ENCODE measurements around the gene MAN1A2. TPM values are rescaled to one million over a fixed set of nuclear protein-coding genes. Genes with fewer than 3 reads are reported as not detected.
A peak's percentile ranks its signal among the peaks of the same experiment; 100 is the strongest.

Gene MAN1A2
- total RNA-seq, 3 donors from 2014 or later: 18.0 to 20.2 (median 18.1) TPM

DNA sequence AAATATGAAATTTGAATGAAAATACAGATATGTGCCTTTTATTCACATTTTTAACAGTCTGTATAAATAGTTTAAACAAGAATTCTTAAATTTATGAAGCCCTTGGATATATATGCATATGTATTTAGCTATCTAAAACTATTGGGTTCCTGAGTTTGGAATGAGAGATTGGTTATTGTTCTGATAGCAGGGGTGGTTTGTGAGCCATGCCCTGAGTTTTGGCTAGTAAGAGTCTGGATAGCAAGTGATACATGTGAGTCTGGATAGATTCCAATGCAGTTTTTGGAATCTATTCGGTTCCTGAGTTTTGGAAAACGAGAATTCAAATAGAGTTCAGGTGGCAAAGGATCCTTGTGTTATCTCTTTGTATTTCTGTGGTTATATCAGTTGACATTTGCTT is 2.8 kb downstream of the MAN1A2 start:
- Mint-ChIP-seq H3K36me3 (ENCODE audit: insufficient read depth) (peaks cover 3% of the 10 kb centered on the region), H3K4me3 (peak overlapping the region; percentile 95), H3K4me1 (ENCODE audit: low read depth) (peaks cover 64% of the 10 kb centered on the region), H3K27me3 (ENCODE audit: low read depth) (no peaks in the 10 kb centered on the region), H3K9me3 (no peaks in the 10 kb centered on the region)
- DNase-seq: no peak
- no peak for ATAC-seq

DNA sequence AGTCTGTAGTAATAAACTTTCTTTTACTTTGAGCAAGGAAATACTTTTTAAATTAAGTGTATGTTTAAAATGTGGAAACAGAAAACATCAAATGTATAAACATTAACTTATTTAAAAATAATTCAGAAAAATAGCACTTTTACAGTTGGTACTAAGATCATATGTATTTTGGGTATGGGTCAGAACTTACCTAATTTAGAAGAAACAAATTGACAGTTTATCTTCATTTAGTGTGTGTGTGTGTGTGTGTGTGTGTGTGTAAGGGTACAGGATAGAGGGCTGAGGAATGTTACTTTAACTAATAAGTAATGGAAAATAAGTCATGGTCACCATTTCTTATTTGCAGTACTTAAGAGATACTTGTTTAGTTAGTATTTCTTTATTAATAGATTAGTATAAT is 3.3 kb downstream of the MAN1A2 start:
- no peaks in the 10 kb centered on the region for H3K9me3 Mint-ChIP-seq
- DNase-seq (no peak), ATAC-seq (no peak)
- peak overlapping the region; percentile 95 for H3K4me3 Mint-ChIP-seq
- peaks cover 3% of the 10 kb centered on the region for H3K36me3 Mint-ChIP-seq (ENCODE audit: insufficient read depth)
- no peaks in the 10 kb centered on the region for H3K27me3 Mint-ChIP-seq (ENCODE audit: low read depth)
- peaks cover 61% of the 10 kb centered on the region for H3K4me1 Mint-ChIP-seq (ENCODE audit: low read depth)

DNA sequence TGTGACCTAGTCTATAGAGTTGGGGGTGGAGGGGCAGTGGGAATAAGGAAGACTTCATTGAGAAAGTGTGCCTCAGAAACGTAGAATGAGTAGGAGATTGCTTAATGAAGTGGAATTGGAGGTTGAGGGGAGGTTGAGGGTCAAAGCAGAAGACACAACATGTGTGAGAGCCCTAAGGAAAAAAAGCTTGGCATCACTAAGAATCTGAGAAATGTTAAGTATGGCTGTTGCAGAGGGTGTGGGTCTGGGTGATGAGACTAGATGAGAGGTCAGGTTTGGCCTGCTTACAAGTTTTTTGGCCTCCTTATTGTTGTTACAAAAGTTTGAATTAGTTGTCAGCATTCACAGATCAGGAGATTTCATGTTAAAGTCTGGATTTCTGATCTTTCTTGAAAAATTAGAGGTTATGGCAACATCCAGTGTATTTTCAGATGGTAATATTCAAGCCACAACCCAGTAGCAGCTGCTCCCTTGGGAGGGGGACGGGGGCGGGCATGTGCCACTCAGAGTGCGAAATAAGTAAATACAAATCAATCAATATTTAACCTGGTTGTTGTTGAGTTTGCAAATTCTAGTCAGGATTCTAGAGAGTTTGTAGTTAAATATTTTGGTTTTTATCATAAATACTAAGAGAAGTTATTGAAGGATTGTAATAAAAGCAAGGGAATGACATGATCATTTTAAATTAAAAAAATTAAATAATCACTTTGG is 4.3 kb downstream of the MAN1A2 start:
- peaks cover 3% of the 10 kb centered on the region for H3K36me3 Mint-ChIP-seq (ENCODE audit: insufficient read depth)
- DNase-seq (no peak), ATAC-seq (no peak)
- H3K4me1 Mint-ChIP-seq (ENCODE audit: low read depth): peaks cover 59% of the 10 kb centered on the region
- H3K4me3 Mint-ChIP-seq: peak overlapping the region; percentile 16
- H3K27me3 Mint-ChIP-seq (ENCODE audit: low read depth): no peaks in the 10 kb centered on the region
- no peaks in the 10 kb centered on the region for H3K9me3 Mint-ChIP-seq

DNA sequence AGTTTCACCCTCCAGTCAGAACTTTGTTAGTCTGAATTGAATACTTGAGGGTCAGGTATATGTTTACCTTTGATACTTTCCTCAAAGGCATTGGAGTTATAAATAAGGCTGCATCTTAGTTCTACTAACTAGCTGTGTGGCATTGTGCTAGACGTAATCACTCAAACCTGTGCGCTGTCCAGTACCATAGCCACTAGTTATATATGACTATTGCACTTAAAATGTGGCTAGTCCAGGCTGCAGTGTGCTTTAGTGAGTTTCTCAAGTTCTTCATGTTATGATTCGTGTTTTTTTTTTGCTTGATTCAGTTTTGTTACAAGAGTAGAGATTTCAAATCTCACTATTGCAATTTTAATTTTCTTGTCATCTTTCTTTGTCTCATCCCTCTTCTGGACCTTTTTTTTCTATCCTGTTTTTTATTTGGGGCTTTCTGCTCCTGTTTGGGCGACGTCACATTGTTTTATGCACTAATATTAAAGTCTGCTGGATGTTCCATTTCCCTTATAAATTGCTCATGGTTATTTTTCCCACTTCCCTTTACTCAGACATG is 5.7 kb downstream of the MAN1A2 start:
- Mint-ChIP-seq H3K36me3 (ENCODE audit: insufficient read depth) (peaks cover 3% of the 10 kb centered on the region), H3K9me3 (no peaks in the 10 kb centered on the region), H3K4me1 (ENCODE audit: low read depth) (peaks cover 57% of the 10 kb centered on the region), H3K4me3 (no peak overlapping the region), H3K27me3 (ENCODE audit: low read depth) (no peaks in the 10 kb centered on the region)
- ATAC-seq (no peak), DNase-seq (no peak)

DNA sequence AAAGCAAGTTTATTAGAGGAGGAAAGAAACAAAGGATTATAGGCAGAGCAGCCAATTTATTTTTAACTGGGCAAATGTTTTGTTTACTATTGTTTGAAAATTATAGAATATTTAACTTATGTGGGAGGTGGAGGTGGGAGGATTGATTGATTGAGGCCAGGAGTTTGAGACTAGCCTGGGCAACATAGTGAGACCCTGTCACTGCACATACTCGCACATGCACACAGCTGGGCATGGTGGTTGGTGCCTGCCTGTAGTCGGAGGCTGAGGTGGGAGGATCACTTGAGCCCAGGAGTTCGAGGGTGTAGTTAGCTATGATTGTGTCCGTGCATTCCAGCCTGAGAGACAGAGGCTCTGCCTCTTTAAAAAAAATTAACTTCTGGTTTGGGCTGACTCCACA is 6.7 kb downstream of the MAN1A2 start:
- Mint-ChIP-seq H3K36me3 (ENCODE audit: insufficient read depth) (peaks cover 3% of the 10 kb centered on the region), H3K27me3 (ENCODE audit: low read depth) (no peaks in the 10 kb centered on the region), H3K9me3 (no peaks in the 10 kb centered on the region), H3K4me3 (no peak overlapping the region), H3K4me1 (ENCODE audit: low read depth) (peaks cover 54% of the 10 kb centered on the region)
- DNase-seq (no peak), ATAC-seq (no peak)

DNA sequence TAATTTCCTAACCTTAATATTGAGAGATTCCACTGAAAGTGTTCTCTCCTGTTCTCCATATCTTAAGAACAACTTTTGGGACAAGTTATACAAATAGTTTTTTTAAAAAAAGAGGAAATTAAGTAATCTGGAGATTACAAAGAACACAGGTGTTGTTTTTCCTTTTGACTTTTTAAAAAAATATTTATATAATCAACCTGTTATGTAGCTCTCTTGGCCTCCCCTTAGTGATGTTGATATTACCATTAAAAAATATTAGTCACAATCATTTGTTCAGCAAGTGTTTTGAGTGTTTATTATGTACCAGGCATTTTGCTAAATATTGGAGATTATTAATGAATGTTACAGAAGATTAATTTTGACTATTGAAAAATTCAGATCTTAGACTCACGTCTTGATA is 8.1 kb downstream of the MAN1A2 start:
- Mint-ChIP-seq H3K4me3 (no peak overlapping the region), H3K4me1 (ENCODE audit: low read depth) (peaks cover 55% of the 10 kb centered on the region), H3K27me3 (ENCODE audit: low read depth) (no peaks in the 10 kb centered on the region), H3K9me3 (peaks cover 2% of the 10 kb centered on the region), H3K36me3 (ENCODE audit: insufficient read depth) (peaks cover 5% of the 10 kb centered on the region)
- ATAC-seq (no peak), DNase-seq (no peak)

DNA sequence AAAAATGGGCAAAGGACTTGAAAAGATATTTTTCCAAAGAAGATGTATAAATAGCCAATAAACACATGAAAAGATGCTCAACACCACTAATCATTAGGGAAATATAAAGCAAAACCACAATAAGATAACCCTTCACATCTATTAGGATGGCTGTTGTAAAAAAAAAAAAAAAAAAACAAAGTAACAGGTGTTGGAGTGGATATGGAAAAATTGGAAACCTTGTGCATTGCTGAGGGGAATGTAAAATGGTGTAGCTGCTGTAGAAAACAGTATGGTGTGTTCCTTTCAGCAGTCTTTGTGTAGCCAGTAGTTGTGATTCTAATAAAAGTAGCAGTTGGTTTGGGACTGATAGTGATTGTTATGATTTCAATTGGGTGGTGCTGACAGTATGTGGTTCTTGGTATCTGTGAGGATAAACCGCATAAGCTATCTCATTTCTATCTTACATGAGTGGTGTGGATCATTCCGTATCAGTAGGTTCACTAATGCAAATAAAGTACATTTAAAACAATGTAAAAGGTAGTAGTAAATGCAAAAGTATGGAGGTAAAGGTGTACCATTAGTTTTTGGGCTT is 19.9 kb downstream of the MAN1A2 start:
- H3K4me3 Mint-ChIP-seq: no peak overlapping the region
- H3K9me3 Mint-ChIP-seq: peaks cover 17% of the 10 kb centered on the region
- ATAC-seq (no peak), DNase-seq (no peak)
- peaks cover 3% of the 10 kb centered on the region for H3K36me3 Mint-ChIP-seq (ENCODE audit: insufficient read depth)
- H3K4me1 Mint-ChIP-seq (ENCODE audit: low read depth): peaks cover 62% of the 10 kb centered on the region
- H3K27me3 Mint-ChIP-seq (ENCODE audit: low read depth): no peaks in the 10 kb centered on the region

DNA sequence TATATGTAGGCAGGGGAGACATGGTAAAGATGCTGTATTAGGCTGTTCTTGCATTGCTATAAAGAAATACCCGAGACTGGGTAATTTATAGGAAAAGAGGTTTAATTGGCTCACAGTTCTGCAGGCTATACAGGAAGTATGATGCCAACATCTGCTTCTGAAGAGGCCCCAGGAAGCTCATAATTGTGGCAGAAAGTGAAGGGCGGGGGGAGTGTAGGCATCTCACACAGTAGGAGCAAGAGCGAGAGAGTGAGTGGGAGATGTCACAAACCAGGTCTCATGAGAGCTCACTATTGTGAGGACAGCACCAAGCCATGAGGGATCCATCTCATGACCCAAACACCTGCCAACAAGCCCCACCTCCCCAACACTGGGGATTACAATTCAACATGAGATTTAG is 21.1 kb downstream of the MAN1A2 start:
- no peak for DNase-seq
- no peaks in the 10 kb centered on the region for H3K27me3 Mint-ChIP-seq (ENCODE audit: low read depth)
- no peak overlapping the region for H3K4me3 Mint-ChIP-seq
- H3K4me1 Mint-ChIP-seq (ENCODE audit: low read depth): peaks cover 72% of the 10 kb centered on the region
- H3K9me3 Mint-ChIP-seq: peaks cover 10% of the 10 kb centered on the region
- no peak for ATAC-seq
- H3K36me3 Mint-ChIP-seq (ENCODE audit: insufficient read depth): peaks cover 1% of the 10 kb centered on the region

DNA sequence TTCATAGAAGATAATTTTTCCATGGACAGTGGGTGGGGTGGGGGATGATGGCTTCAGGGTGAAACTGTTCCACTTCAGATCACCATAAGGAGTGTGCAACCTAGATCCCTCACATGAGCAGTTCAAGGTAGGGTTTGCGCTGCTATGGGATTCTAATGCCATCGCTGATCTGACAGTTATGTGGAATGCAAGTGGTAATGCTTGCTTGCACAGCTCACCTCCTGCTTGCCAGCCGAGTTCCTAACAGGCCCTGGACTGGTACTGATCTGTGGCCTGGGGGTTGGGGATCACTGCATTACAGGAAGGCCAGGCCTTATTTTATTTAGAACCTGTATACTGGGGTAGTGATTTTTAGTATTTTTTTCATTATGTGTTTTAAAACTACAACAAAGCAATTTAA is 22.0 kb downstream of the MAN1A2 start:
- H3K9me3 Mint-ChIP-seq: peaks cover 3% of the 10 kb centered on the region
- peaks cover 80% of the 10 kb centered on the region for H3K4me1 Mint-ChIP-seq (ENCODE audit: low read depth)
- ATAC-seq (no peak), DNase-seq (no peak)
- no peaks in the 10 kb centered on the region for H3K27me3 Mint-ChIP-seq (ENCODE audit: low read depth)
- peaks cover 1% of the 10 kb centered on the region for H3K36me3 Mint-ChIP-seq (ENCODE audit: insufficient read depth)
- no peak overlapping the region for H3K4me3 Mint-ChIP-seq

DNA sequence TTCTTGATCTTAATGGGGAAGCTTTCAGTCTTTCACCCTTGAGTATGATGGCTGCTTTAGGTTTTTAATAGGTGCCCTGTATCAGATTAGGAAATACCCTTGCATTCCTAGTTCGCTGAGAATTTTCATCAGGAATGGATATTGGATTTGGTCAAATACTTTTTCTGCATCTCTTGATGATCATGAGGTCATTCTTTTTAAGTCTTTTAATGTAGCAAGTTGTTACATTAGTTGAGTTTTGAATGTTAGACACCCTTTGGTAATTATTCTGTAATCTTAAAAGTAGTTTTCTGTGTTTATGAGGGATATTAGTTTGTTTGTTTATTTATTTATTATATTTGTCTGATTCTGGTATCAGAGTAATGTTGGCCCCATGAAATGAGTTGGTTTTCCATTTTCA is 22.5 kb downstream of the MAN1A2 start:
- Mint-ChIP-seq H3K4me1 (ENCODE audit: low read depth) (peaks cover 82% of the 10 kb centered on the region), H3K9me3 (no peaks in the 10 kb centered on the region)
- ATAC-seq: no peak

DNA sequence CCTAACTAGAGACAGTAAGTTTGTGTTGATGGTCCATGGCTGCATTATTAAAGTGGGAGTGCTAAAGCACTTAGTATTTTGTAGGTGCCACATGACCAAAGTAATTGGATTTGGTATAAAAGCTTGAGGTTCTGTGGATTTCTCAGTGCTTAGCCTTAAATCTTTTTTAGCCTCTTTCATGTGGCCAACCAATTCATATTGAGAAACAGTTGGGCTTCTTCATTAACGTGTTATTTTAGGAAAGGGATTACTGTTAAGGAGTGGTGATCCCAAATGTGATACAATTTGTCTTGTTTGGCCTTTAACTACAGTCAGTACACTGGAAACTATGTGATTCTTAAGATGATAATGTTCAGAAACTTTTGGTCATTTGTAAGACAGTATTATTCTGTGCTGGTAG is 25.5 kb downstream of the MAN1A2 start:
- H3K9me3 Mint-ChIP-seq: no peaks in the 10 kb centered on the region
- H3K27me3 Mint-ChIP-seq (ENCODE audit: low read depth): no peaks in the 10 kb centered on the region
- peaks cover 73% of the 10 kb centered on the region for H3K4me1 Mint-ChIP-seq (ENCODE audit: low read depth)
- H3K36me3 Mint-ChIP-seq (ENCODE audit: insufficient read depth): peaks cover 1% of the 10 kb centered on the region
- ATAC-seq (no peak), DNase-seq (no peak)
- no peak overlapping the region for H3K4me3 Mint-ChIP-seq

More for the DNA sequence above, 22.5 kb downstream of the MAN1A2 start:
- DNase-seq: no peak
- Mint-ChIP-seq H3K27me3 (ENCODE audit: low read depth) (no peaks in the 10 kb centered on the region), H3K4me3 (no peak overlapping the region), H3K36me3 (ENCODE audit: insufficient read depth) (peaks cover 3% of the 10 kb centered on the region)

DNA sequence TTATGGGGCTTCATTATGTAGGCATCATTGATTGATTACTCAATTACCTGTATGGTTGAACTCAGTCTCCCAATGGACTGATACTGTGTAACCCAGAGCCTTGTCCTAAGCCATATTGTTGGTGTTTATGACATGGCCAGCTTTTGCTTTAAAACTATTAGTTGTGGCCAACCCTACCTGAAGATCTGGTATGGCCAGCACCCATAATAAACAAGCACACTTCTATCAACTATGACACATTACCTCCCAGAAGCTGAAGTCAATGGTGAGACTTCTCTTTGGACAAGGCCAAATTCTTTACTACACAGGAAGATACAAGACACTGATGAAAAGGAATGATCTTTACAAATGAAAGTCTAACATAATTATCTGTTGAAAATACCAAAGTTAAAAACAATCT is 28.8 kb downstream of the MAN1A2 start:
- H3K36me3 Mint-ChIP-seq (ENCODE audit: insufficient read depth): peaks cover 1% of the 10 kb centered on the region
- no peaks in the 10 kb centered on the region for H3K9me3 Mint-ChIP-seq
- no peak for DNase-seq
- no peak for ATAC-seq
- peaks cover 68% of the 10 kb centered on the region for H3K4me1 Mint-ChIP-seq (ENCODE audit: low read depth)
- no peaks in the 10 kb centered on the region for H3K27me3 Mint-ChIP-seq (ENCODE audit: low read depth)
- H3K4me3 Mint-ChIP-seq: no peak overlapping the region

DNA sequence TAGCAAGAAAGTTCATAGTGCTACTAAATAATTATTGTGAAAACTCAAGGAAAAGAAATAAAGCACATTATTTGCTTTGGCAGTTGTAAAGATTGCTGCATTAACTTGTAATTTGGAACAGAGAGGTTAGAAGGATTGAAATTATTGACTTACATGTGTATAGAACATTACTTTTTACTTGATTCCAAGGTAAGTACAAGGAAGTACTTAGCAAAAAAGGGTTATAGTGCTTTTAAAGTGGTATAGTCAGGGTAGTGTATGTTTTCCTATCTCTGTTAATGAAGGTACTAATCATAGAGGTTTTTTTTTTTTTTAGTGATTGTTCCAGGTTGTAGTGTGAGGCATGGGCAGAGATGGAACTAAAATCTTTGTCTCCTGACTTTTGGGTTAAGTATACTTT is 29.4 kb downstream of the MAN1A2 start:
- no peaks in the 10 kb centered on the region for H3K9me3 Mint-ChIP-seq
- peaks cover 71% of the 10 kb centered on the region for H3K4me1 Mint-ChIP-seq (ENCODE audit: low read depth)
- no peak for DNase-seq
- H3K36me3 Mint-ChIP-seq (ENCODE audit: insufficient read depth): peaks cover 1% of the 10 kb centered on the region
- H3K4me3 Mint-ChIP-seq: no peak overlapping the region
- H3K27me3 Mint-ChIP-seq (ENCODE audit: low read depth): no peaks in the 10 kb centered on the region
- no peak for ATAC-seq

DNA sequence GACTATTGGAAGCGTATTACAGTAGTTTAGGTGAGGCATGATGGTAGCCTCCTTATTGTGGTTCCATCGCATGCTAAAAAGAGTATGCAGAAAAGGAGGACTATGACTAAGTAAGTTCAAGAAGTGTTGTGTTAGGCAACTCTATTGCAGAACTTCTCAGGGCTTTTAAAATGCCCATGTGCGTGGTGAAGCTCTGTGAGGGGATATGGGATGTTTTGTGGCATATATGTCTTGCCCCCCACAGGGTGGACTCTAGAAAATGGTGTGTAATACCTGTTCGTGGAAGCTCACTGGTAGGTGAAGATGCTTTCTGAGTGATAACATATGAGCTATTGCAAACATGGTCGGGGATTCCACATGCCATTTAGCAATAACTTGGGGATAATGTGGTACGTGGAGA is 31.7 kb downstream of the MAN1A2 start:
- H3K4me1 Mint-ChIP-seq (ENCODE audit: low read depth): peaks cover 56% of the 10 kb centered on the region
- peaks cover 18% of the 10 kb centered on the region for H3K36me3 Mint-ChIP-seq (ENCODE audit: insufficient read depth)
- no peak overlapping the region for H3K4me3 Mint-ChIP-seq
- ATAC-seq: no peak
- peaks cover 10% of the 10 kb centered on the region for H3K9me3 Mint-ChIP-seq
- DNase-seq: no peak
- no peaks in the 10 kb centered on the region for H3K27me3 Mint-ChIP-seq (ENCODE audit: low read depth)

DNA sequence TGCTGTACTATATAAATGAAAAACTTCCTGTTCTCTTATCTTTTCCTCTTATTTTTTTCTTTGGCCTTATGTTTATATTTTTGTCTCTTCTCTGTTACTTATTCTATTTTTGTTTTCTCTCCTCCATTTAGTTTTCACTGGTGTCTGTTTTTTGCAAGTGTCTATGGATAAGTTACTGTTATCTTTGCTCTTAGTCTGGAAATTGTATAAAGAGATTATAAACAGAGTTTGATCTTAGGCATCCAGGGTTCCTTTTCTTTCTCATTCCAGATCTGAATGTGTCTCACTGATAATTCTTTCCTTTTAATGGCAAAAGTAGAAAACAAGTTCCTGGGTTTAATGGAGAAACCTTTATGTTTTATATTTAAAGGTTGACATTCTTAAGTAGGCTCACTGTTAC is 34.5 kb downstream of the MAN1A2 start:
- Mint-ChIP-seq H3K9me3 (peaks cover 11% of the 10 kb centered on the region), H3K36me3 (ENCODE audit: insufficient read depth) (peaks cover 33% of the 10 kb centered on the region), H3K27me3 (ENCODE audit: low read depth) (no peaks in the 10 kb centered on the region), H3K4me3 (no peak overlapping the region), H3K4me1 (ENCODE audit: low read depth) (peaks cover 37% of the 10 kb centered on the region)
- ATAC-seq (no peak), DNase-seq (no peak)
